Fibroblast of skin of back (primary cell): ENCODE data around the gene TIAL1. TPM values are rescaled to one million over a fixed set of nuclear protein-coding genes. Genes with fewer than 3 reads are reported as not detected.
"Not testable (repeated sequence)": the region's sequence is repeated elsewhere in the genome, so short reads cannot be mapped to it uniquely, and the experiment has no call there.

ENCODE experiments used
- DNase-seq: peaks from one replicate; pipeline ENCODE4 v3.0.0-alpha.2; 2013
- polyA plus RNA-seq, 2 experiments: library from polyadenylated mRNA; unstranded; fragments of 120-200 nt; gene quantifications; one replicate each; pipeline ENCODE4 v1.2.1, GENCODE V29; 2013; ENCODE audit not compliant: insufficient read length in 2 of 2

TIAL1 gene, protein sequence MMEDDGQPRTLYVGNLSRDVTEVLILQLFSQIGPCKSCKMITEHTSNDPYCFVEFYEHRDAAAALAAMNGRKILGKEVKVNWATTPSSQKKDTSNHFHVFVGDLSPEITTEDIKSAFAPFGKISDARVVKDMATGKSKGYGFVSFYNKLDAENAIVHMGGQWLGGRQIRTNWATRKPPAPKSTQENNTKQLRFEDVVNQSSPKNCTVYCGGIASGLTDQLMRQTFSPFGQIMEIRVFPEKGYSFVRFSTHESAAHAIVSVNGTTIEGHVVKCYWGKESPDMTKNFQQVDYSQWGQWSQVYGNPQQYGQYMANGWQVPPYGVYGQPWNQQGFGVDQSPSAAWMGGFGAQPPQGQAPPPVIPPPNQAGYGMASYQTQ
- polyA plus RNA-seq (2013, experiment 1 of 2; ENCODE audit: insufficient read length), result 104 TPM
- polyA plus RNA-seq (2013, experiment 2 of 2; ENCODE audit: insufficient read length), result 110 TPM

DNA sequence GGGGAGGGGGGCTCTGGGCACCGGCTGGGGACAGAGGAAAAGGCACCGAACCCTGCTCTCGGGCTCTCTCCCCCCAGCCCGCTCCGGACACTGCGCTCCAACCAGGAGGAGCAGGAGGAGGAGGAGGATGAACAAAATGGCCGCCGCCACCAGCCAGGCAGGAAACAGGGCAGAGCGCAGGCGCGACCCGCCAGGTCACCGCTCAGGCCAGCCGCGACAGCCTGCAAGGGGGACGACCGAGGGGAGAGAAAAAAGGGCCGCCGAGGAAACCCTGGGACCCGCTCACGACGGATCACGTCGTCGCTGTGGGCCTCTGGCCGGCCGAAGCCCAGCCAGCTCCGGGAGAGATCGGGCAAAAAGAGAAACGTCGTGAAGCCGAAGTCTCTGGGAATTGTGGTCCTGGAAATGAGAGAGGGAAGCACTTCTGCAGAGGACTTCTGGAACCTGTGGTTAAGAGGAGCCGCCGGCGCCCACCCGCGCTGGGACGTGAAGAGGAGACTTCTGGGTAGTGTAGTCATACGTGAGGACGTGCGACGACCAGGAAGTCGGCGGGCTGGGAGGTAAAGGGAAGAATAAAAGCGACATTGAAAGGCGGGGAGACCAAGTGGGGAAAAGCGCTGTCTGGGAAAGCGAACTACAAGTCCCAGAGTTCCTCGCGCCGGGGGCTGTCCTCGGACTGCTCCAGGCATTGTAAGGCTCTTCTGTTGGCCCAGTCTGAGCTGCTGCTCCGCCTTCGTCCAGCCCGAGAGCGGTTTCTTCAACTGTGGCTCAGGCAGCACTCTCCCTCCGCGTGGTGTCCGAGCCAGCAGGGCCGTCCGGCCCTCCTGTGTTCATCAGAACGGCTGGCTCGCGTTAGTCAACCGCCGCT lies at the start of gene TIAL1:
TIAL1 (minus strand) TSS at position 428 of the 868 bp plus-strand sequence. CDS start 499 bp downstream, outside the sequence.
- DNase-seq, result peak; percentile 100

DNA sequence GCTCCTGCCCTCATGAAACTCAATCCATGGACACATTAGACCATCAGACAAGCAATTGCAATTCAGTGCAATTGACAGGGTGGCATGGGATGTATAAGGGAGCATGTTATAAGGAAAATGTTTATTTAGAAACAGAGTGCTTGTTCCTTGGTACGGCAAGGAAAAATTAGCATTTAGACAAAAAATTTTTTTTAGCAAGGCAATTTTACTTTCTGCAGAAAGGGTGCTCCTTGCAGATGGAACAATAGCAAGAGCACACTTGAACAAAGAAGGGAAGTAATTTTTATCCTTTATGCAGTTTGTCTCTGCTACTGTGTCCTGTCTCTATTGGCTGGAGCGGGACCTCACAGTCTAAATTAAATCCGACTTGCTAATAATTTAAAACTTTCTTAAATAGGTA lies 48.2 kb upstream of the TIAL1 start:
- no peak for DNase-seq

DNA sequence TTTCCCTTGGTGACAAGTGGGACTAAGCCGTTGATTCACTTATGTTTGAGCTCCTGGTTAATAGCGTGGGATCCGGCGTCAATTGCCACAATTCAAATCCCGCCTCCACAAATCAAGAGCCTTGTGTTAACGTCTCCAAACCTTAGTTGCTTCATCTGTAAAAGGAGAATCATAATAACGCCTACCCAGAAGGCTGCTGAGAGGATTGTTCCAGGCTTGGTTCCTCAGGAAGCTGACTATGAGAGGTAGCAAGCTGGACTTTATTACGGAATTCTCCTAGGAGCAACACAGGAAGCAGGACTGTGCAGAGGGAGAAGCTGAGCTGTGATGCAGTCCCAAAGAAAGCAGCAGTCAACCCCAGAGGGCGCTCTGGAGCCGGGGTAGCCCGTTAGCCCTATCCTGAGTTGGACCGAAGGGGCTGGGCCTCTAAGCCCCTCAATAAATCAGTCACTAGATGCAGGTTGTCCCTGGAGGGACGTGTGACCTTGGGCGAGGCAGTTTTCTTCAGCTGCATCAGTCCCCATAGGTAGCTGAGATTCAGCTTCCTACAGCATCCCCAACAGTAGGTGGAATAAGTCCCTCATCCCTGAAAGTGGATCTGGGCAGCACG lies 47.5 kb upstream of the TIAL1 start:
- no peak for DNase-seq

DNA sequence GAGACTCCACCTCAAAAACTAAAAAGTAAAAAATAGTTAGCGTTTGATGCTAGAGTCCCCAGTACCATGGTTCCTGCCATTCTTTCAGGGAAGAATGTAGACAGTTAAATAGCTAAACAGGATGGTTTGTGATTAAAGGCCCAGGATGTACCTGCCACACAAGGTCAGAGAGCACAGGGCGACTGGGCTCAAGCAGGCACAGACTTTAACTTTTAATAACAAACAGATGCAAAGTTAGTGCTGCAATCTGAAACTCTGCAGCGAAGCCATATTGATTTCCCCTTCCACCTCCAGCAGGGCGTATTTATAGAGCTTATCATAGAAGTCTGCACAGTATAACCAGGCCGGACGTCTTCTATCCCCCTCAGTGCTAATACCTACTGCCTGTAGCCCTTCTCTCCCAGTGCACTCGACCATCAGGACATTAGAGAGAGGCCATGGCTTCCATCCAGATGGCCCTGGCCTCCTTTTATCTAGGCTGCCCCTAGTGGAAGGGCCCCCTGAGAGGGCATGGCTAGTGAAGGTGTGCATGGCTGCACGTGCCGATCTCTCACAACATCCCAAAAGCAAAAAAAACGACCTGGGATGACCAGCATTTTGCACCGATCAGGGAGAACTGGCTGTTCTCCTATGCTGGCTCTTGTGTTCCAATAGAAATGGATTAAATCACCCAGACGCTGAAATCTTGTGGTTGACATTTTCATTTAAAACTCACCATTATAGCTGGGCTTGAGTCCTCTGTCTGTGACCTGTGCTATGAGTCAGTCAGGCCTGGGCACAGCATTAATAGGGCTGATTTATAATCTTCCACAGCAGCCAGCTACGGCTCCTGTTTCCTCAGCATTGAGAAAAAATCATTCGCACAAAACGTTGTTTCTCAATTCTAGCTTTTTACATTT lies 46.8 kb upstream of the TIAL1 start:
- no peak for DNase-seq

DNA sequence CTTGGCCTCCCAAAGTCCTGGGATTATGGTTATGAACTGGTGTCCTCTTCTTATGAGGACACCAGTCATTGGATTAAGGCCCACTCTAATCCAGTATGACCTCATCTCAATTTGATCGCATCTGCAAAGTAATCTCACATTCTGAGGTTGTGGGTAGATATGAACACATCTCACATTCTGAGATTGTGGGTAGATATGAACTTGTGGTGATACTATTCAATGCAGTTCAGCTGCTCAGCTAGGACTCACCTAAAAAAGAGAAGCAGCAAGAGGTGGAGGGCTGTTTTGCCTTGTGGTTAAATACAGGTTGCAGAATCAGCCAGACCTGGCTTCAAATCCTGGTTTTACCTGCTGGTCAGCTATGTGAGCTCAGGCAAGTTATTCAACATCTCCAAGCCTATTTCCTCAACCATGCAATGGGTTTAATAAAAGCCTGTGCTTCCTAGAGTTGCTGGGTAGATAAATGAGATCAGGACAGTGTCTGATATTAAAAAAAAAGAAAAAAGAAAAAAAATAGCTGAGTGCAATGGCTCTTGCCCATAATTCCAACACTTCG lies 45.9 kb upstream of the TIAL1 start:
- DNase-seq, result no peak

DNA sequence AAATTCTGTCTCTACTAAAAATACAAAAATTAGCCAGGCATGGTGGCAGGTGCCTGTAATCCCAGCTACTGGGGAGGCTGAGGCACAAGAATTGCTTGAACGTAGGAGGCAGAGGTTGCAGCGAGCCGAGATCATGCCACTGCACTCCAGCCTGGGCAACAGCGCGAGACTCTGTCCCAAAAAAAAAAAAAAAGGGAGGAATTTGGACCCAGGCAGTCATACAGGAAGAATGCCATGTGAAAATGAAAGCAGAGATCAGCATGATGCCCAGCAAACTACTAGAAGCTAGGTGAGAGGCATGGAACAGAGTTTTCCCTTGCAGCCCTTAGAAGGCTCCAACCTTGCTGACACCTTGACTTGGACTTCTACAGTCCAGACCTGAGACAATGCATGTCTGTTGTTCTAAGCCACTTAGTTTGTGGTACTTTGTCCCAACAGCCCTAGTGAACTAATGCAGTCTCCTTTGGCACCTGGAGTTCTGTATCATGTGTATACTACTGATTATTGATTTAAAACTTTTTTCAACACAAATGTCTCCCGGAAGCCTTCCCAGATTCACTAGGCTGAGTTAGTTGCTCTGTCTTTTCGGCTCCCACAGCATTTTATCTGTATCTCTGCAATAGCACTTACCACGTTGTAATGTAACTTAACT lies 44.2 kb upstream of the TIAL1 start:
- DNase-seq, result no peak

DNA sequence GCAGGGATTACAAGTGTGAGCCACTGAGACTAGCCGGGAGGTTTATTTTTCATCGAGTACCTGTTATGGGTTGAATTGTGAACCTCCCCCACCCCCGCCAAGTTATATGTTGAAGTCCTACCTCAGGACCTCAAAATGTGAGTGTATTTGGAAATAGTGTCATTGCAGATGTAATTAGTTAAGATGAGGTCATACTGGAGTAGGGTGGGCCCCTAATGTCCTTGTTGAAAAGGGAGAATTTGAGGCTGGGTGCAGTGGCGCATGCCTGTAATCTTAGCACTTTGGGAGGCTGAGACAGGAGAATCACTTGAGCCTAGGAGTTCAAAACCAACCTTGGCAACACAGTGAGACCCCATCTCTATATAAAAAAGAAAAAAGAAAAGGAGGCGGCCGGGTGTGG lies 43.6 kb upstream of the TIAL1 start:
- no peak for DNase-seq

DNA sequence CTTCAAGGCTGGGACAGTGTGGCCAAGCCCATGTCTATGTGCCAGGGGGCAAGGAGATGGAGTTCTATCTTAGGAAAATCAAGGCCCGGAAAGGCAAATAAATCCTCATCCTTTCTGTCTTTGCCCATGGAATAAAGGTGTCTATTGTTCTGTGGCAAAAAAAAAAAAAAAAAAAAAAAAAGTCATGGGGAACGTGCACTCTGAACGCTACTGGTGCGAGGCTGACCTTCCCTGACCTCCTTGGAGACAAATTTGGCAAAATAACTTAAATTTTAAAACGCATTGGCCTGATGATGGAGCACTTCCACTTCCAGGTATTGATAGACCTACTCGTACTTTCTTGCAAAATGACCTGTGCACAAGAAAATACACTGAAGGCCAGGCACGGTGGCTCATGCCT lies 42.2 kb upstream of the TIAL1 start:
- DNase-seq, result no peak

DNA sequence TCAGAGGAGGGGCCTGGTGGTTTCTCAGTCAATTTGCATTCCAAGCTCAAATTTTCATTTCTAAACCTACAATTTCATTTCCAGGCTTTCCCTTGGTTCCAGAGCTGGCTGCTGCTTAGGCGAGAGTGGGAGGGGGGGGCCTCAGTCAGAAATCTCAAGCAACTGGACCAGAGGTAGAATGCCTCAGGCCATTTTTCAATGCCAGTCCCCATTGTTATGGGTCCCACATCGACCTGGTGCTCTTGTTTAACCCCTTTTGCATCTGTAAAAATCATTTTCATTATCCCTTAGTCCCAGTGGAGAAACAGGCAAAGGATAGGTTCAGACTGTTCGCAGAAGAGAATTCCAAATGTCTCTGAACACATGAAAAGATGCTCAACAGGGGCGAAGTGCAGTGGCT lies 40.9 kb upstream of the TIAL1 start:
- no peak for DNase-seq

DNA sequence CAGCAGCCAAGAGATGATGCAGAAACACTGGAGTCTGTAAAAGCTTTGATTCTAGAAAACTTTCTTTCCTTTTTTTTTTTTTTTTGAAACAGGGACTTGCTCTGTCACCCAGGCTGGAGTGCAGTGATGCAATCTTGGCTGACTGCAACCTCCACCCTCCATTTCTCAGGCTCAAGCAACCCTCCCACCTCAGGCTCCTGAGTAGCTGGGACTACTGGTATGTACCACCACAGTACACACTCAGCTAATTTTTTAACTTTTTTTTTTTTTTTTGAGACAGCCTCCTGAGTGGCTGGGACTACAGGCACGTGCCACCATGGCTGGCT lies 37.4 kb upstream of the TIAL1 start:
- peak; percentile 16 for DNase-seq

DNA sequence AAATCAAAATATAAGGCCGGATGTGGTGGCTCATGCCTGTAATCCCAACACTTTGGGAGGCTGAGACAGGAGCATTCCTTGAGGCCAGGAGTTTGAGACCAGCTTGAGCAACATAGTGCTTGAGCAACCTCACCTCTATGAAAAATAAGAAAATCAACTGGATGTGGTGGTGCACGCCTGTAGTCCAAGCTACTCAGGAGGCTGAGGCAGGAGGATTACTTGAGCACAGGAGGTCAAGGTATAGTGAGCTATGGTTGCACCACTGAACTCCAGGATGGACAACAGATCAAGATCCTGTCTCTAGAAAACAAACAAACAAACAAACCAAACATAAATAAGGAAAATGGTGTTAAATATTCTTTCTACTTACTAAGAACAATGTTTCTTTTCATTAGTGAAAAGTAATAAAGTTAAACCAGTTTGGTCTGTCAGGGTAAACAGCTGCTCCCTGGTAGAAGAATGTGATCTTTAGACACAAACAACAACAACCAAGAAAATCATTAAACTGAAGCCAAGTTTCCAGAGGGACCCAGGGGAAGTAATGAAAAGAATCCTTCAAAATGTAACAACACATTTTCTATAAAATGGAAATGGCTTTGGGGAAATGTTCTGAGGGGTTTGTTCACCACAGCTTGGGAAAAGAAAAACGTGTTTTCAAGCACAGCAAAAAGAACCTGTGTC lies 36.9 kb upstream of the TIAL1 start:
- no peak for DNase-seq

DNA sequence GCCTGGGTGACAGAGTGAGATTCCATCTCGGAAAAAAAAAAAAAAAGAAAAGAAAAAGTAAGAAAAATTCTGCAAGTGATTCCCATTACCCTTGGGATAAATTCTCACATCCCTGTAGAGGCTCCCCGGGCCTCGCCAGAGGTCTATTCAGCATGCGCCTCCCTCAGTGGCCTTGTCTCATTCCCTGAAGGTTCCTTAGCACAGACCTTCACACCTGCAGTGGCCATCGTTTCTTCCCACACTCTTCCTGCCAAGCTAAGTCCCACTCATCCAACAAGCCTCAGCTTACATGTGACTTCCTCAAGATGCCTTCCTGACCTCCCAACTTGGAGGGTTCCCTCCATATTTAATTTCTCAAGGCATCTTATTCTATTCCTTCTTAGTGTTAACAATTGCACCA lies 33.5 kb upstream of the TIAL1 start:
- no peak for DNase-seq

DNA sequence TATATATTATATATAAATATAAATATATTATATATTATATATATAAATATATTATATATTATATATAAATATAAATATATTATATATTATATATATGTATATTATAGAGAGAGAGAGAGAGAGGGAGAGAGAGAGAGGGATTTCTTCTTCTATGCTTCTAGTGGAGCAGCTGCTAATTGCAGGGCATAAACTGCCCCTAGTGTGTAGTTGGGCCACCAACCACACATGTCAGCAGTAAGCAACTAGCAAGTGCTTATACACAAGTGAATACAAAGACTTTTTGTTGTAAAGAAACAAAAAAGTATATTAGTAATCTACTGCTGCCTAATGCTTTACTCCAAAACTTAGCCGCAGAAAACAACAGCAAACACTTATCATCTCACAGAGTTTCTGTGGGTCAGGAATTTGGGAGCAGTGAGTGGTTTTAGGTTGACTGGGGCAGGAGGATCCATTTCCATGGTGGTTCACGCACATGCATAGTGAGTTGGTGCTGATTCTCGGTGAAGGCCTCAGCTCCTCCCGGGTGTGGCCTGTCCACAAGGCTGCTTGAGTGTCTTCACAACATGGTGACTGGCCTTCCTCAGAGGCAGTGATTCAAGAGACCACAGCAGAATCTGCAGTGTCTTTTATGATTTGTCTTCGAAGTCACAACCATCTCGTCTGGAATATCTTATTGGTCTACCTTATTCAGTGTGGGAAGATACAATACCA lies 29.0 kb upstream of the TIAL1 start:
- no peak for DNase-seq

DNA sequence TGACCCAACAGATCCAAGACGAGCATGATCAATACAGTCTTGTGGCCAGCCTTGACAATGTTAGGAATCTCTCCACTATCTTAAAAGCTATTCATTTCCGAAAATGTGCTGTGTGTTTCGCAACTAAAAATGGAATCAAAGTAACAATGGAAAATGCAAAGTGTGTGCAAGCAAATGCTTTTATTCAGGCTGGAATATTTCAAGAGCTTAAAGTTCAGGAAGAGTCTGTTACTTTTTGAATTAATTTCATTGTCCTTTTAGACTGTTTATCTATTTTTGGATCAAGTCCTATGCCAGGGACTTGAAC lies 24.3 kb upstream of the TIAL1 start:
- DNase-seq, result no peak

DNA sequence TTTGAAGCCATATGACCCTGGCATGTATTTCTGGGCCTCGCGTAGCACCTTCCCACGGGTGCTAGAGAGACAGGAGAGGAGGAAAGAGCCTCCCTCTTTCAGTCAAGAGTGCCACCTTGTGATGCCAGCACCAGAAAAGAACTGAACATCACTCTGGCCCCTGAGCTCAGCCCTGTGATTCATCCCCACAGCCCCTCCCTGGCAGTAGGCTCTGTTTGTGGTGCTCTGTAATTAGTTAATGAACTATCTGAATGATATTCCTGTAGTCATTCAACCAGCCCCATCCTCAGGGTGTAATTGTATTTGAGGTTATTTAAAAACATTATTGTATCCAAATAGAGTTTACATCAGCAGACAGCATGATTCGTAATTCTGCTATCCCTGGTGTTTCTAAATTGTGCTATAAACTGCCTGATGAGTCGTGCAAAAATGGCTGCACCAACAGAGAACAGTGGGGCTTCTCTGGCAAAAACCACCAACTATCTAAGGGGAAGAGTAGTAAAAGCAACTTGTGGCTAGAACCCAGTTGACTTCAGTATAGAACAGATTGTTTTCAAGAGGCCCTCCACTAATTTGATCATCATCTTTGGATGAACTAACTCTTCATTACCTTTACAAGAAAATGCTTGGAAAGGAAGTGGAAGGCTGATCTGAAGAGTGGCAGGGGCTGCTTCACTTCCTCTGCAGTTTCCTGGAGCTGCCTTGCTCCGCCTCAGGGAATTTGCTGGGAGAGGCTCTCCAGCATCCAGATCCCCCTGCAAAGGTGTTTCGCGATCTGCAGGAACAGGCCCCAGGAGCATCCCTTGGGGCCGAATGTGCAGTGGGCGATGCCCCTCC lies 23.7 kb upstream of the TIAL1 start:
- peak; percentile 73 for DNase-seq

DNA sequence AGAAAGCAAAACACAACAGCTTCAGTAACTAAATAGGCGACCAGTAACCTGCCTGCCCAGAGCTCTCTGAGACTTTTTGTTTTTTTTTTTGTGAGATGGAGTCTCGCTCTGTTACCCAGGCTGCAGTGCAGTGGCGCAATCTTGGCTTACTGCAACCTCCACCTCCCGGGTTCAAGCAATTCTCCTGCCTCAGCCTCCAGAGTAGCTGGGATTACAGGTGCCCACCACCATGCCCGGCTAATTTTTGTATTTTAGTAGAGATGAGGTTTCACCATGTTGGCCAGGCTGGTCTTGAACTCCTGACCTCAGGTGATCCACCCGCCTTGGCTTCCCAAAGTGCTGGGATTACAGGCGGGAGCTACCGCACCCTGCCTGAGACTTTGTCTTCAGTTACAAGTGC lies 23.0 kb upstream of the TIAL1 start:
- not testable (repeated sequence) for DNase-seq

DNA sequence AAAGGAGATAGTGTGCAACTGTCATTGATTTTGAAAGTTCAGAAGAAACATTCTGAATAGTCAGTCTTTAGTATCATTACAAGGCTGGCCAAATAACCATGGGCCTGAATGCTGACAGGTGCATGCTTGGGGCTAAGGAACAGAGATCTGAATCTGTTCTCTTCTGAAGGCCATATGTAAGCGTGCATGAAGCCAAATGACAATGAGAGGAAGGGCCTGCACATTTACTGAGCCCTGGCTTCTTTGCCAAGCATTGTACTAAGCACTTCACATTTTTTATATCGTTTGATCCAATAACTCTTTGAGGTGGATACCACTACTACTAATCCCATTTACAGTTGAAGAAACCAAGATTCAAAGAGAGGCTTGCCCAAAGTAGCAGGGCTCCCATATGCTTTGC lies 22.5 kb upstream of the TIAL1 start:
- no peak for DNase-seq

DNA sequence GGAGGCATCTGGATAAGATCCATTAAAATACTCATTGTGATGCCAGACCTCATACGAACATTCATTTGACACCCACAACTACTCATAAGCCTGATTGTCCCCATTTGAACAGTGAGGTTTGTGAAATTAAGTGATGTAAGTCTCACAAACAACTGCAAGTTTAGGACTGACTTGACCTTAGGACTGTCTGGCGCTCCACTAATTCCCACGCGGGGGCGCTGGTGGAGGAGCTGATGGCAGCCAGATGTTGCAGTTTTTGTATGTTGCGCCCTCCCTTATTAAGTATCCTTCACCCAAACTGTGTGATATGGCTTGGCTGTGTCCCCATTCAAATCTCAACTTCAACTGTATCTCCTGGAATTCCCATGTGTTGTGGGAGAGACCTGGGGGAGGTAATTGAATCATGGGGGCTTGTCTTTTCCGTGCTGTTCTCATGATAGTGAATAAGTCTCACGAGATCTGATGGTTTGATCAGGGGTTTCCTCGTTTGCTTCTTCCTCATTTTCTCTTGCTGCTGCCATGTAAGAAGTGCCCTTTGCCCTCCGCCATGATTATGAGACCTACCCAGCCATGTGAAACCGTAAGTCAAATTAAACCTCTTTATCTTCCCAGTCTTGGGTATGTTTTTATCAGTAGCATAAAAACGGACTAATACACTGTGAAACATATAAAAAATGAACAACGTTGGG lies 20.3 kb upstream of the TIAL1 start:
- DNase-seq, result peak; percentile 24

DNA sequence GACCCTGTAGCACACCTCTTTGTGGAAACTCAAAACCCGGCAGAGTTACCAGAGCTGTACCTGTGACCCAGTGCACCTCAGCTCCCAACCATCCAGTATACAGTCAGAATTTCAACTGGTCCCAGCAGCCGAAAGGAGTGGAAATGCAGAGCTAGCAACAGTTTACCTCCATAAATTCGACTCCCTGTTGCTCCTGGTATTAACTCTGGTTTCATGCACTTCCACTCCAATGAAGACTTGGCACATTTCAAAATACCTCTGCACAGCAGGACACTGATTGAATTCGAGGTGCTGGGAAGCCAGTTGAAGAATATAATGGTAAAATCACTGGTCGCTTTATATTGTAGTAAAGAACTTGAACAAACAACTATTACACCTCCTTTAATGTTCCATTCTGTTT lies 17.9 kb upstream of the TIAL1 start:
- no peak for DNase-seq
